Trophoblast cell (in vitro differentiated cells and primary cell): ENCODE data around the gene PRKN.

Source experiments
- DNase-seq, 2 donors: peaks; one replicate each; pipeline ENCODE4 v3.0.0-alpha.2; 2016
- H2AFZ ChIP-seq: 2 replicates; pipeline ENCODE4 v1.6.1; 2013; ENCODE audit warnings: low read length, moderate library complexity, mild to moderate bottlenecking; ENCODE audit not compliant: insufficient read depth, poor library complexity
- H2AK5ac ChIP-seq: 2 replicates; pipeline ENCODE4 v1.6.1; 2013; ENCODE audit warnings: mild to moderate bottlenecking, low read length
- H2BK120ac ChIP-seq: 2 replicates; pipeline ENCODE4 v1.6.1; 2013; ENCODE audit warnings: low read length, mild to moderate bottlenecking, moderate library complexity; ENCODE audit not compliant: insufficient read depth, poor library complexity
- H2BK12ac ChIP-seq: 2 replicates; pipeline ENCODE4 v1.6.1; 2013; ENCODE audit warnings: mild to moderate bottlenecking, low read length, moderate library complexity
- H2BK5ac ChIP-seq: 2 replicates; pipeline ENCODE4 v1.6.1; 2013; ENCODE audit warnings: low read length, low read depth, moderate library complexity, mild to moderate bottlenecking; ENCODE audit not compliant: poor library complexity
- H3K14ac ChIP-seq: 2 replicates; pipeline ENCODE4 v1.6.1; 2013; ENCODE audit warnings: mild to moderate bottlenecking, low read length
- H3K18ac ChIP-seq: 2 replicates; pipeline ENCODE4 v1.6.1; 2013; ENCODE audit warnings: mild to moderate bottlenecking, low read length
- H3K23ac ChIP-seq: 2 replicates; pipeline ENCODE4 v1.6.1; 2013; ENCODE audit warnings: low read length
- H3K27ac ChIP-seq: 2 replicates; pipeline ENCODE4 v1.5.1; 2013; ENCODE audit warnings: low read depth, mild to moderate bottlenecking, inconsistent platforms, low read length, moderate library complexity
- H3K27me3 ChIP-seq: 2 replicates; pipeline ENCODE4 v1.6.1; 2013; ENCODE audit warnings: inconsistent platforms, mild to moderate bottlenecking, low read length, moderate library complexity; ENCODE audit not compliant: insufficient read depth
- H3K36me3 ChIP-seq, 2 experiments: 1 replicate in 1 of 2; 2 replicates in 1 of 2; pipeline ENCODE4 v1.6.1; 2013; ENCODE audit warnings: low read length in 2 of 2, mild to moderate bottlenecking in 2 of 2, moderate library complexity in 1 of 2; ENCODE audit not compliant: insufficient read depth in 2 of 2, control insufficient read depth in 1 of 2
- H3K4ac ChIP-seq: 2 replicates; pipeline ENCODE4 v1.6.1; 2013; ENCODE audit warnings: low read depth, mild to moderate bottlenecking, low read length, moderate library complexity
- H3K4me1 ChIP-seq, 2 experiments: 1 replicate in 1 of 2; 2 replicates in 1 of 2; pipeline ENCODE4 v1.6.1; 2013; ENCODE audit warnings: low read length in 2 of 2, mild to moderate bottlenecking in 2 of 2, moderate library complexity in 1 of 2; ENCODE audit not compliant: insufficient read depth in 2 of 2, control insufficient read depth in 1 of 2
- H3K4me2 ChIP-seq: 2 replicates; pipeline ENCODE4 v1.6.1; 2013; ENCODE audit warnings: inconsistent platforms, mild to moderate bottlenecking, low read length, moderate library complexity
- H3K4me3 ChIP-seq: 2 replicates; pipeline ENCODE4 v1.5.1; 2013; ENCODE audit warnings: mild to moderate bottlenecking, low read depth, low read length, inconsistent platforms
- H3K79me1 ChIP-seq: one replicate; pipeline ENCODE4 v1.6.1; 2013; ENCODE audit warnings: low read length
- H3K79me2 ChIP-seq: 2 replicates; pipeline ENCODE4 v1.6.1; 2013; ENCODE audit warnings: low read length, mild to moderate bottlenecking; ENCODE audit not compliant: control insufficient read depth, insufficient read depth, poor library complexity
- H3K9ac ChIP-seq: 2 replicates; pipeline ENCODE4 v1.6.1; 2013; ENCODE audit warnings: mild to moderate bottlenecking, low read length
- H3K9me3 ChIP-seq: 2 replicates; pipeline ENCODE4 v1.6.1; 2013; ENCODE audit warnings: low read depth, mild to moderate bottlenecking, control low read depth, inconsistent platforms, low read length; ENCODE audit not compliant: insufficient read depth
- H4K12ac ChIP-seq: 2 replicates; pipeline ENCODE4 v1.6.1; 2013; ENCODE audit warnings: low read depth, mild to moderate bottlenecking, low read length, moderate library complexity
- H4K8ac ChIP-seq: 2 replicates; pipeline ENCODE4 v1.6.1; 2013; ENCODE audit warnings: low read depth, mild to moderate bottlenecking, low read length, moderate library complexity
- H4K91ac ChIP-seq: one replicate; pipeline ENCODE4 v1.6.1; 2013; ENCODE audit warnings: low read depth, mild to moderate bottlenecking, low read length, moderate library complexity
- WGBS: extraction: QIAGEN DNeasy Blood & Tissue Kit; methylation state at CpG from one replicate; pipeline ENCODE4 v1.1.7; 2013; ENCODE audit warnings: missing lambda C conversion rate; ENCODE audit not compliant: insufficient read length, insufficient coverage; ENCODE audit errors: extremely low coverage; 5-methylcytosine and 5-hydroxymethylcytosine counted together

The PRKN gene

DNA sequence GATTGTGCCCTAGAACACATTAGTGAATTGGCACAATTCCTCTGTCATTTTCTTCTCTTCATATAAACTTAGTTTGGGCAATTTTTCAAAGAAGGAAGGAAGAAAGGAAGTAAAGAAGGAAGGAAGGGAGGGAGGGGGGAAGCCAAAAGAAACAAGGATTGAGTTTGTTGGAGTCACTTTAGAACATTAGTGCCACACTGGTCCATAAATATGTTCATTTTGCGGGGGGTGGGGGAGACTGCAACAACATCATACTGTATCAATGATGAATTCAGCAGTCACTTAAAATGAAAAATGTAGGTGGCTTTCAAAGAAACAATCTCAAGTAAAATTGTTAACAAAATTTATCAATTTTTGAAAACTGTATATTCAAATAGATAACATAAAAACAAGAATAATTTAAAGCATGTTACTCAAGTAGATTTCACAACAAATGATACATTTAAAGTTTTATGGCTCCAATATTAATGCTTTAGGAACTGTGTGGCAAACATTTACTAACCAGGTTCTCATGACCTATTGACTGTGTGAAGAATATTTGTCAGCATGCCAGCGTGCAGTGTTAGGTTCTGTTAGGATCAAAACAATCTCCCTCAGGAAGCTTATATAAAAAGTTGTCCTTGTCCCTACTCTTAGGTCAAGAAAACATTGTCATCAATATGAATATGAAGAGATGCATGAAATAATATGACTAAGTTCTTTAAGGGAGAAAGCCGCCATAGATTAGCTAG, 1245.6 kb downstream of the PRKN start:
- Histone ChIP-seq H2BK5ac (no peak overlapping the region), H4K12ac (no peak overlapping the region), H3K27ac (no peak overlapping the region), H2AK5ac (no peak overlapping the region), H3K4me2 (no peak overlapping the region), H2AFZ (no peak overlapping the region), H2BK12ac (no peak overlapping the region), H3K9ac (no peak overlapping the region), H2BK120ac (no peak overlapping the region), H3K4me1 (peaks cover 2 to 4% of the 10 kb centered on the region in 2 experiments), H3K18ac (no peak overlapping the region), H3K9me3 (no peaks in the 10 kb centered on the region), H3K4me3 (no peak overlapping the region), H3K23ac (no peak overlapping the region), H3K79me1 (peaks cover 13% of the 10 kb centered on the region), H3K36me3 (no peaks in the 10 kb centered on the region), H3K14ac (no peak overlapping the region), H4K8ac (no peak overlapping the region), H4K91ac (no peak overlapping the region), H3K27me3 (no peaks in the 10 kb centered on the region), H3K4ac (no peak overlapping the region), H3K79me2 (peaks cover 4% of the 10 kb centered on the region)
- no peak for DNase-seq
- WGBS = no CpG with 5 or more reads among the region's 3 CpGs

DNA sequence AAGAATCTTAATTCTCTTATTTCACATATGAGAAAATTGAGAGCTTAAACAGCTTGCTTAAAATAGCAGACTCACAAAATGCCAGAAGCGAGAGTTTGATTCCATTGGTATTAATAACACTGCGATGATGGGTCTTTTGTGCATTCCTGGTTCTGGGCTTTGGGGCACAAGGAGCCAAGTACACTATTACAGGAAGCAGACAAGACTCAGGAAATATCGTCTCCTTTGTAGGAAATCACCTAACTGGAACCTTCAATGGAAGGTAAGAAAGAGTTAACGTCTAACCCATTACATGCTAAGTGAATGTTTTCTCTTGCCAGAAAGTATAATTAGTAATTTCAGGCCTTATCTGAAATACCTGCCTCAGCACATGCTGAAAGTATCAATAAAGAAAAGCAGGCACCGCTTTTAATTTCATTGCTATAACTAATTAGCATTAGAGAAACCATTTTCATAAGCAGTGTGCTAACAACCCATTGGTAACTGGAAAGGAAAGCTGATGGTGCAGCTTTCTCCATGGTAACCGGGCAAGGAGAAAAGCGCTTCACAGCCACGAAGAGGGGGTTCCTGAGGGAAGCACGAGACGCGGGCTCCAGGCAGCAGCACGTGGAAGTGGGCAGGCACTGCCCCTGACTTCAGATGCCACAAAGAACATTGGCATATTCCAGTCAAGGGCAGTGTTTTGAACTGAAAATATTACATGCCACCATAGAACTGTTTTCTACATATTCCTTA, 1247.0 kb downstream of the PRKN start:
- peak overlapping the region; percentile 68 for H2BK120ac ChIP-seq
- H3K4me2 ChIP-seq = no peak overlapping the region
- no peak overlapping the region for H2BK5ac ChIP-seq
- H3K27ac ChIP-seq = no peak overlapping the region
- H4K12ac ChIP-seq = no peak overlapping the region
- no peak for DNase-seq
- H3K27me3 ChIP-seq = no peaks in the 10 kb centered on the region
- no peak overlapping the region for H3K9ac ChIP-seq
- peak overlapping the region; percentile 48 for H2BK12ac ChIP-seq
- peak overlapping the region; percentile 58 for H4K91ac ChIP-seq
- peaks cover 10% of the 10 kb centered on the region for H3K79me1 ChIP-seq
- no peak overlapping the region for H3K14ac ChIP-seq
- no peaks in the 10 kb centered on the region for H3K9me3 ChIP-seq
- H3K36me3 ChIP-seq = no peaks in the 10 kb centered on the region
- H3K4me1 ChIP-seq = peaks cover 2 to 3% of the 10 kb centered on the region in 2 experiments
- H2AFZ ChIP-seq = no peak overlapping the region
- H2AK5ac ChIP-seq = no peak overlapping the region
- H3K79me2 ChIP-seq = peaks cover 2% of the 10 kb centered on the region
- no CpG with 5 or more reads among the region's 12 CpGs for WGBS
- H3K4ac ChIP-seq = peak overlapping the region; percentile 16
- no peak overlapping the region for H3K23ac ChIP-seq
- no peak overlapping the region for H3K4me3 ChIP-seq
- H4K8ac ChIP-seq = peak overlapping the region; percentile 44
- H3K18ac ChIP-seq = peak overlapping the region; percentile 22

DNA sequence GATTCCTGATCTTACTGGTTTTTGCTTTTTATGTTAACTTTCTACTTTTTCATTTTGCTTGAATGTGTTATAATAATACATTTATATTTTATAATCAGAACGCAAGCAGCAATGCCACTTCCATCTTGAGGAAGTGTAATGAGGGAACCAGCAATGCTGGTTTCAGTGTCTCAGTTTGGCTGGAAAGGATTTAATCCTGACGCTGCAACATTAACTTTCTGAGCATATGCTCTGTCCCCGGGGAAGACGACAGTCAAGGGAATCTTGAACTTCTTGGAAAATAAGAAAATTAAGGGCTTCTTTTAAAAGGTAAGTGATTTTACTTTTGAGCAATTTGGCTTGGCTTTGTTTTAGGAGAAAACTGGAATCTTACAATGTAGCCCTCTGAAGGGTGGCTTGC, 1248.2 kb downstream of the PRKN start:
- H3K36me3 ChIP-seq = no peaks in the 10 kb centered on the region
- no peaks in the 10 kb centered on the region for H3K27me3 ChIP-seq
- peaks cover 2 to 3% of the 10 kb centered on the region in 2 experiments for H3K4me1 ChIP-seq
- no CpG with 5 or more reads among the region's 4 CpGs for WGBS
- peak overlapping the region; percentile 92 for H3K14ac ChIP-seq
- no peak overlapping the region for H2BK5ac ChIP-seq
- no peak overlapping the region for H3K18ac ChIP-seq
- H2BK120ac ChIP-seq = peak overlapping the region; percentile 87
- no peak overlapping the region for H4K12ac ChIP-seq
- H3K27ac ChIP-seq = no peak overlapping the region
- no peak overlapping the region for H2AFZ ChIP-seq
- H2BK12ac ChIP-seq = peak overlapping the region; percentile 86
- no peaks in the 10 kb centered on the region for H3K9me3 ChIP-seq
- peak overlapping the region; percentile 58 for H4K8ac ChIP-seq
- H3K79me2 ChIP-seq = peaks cover 2% of the 10 kb centered on the region
- no peak overlapping the region for H3K4ac ChIP-seq
- peak overlapping the region; percentile 92 for H2AK5ac ChIP-seq
- no peak overlapping the region for H3K4me2 ChIP-seq
- no peak for DNase-seq
- H3K4me3 ChIP-seq = no peak overlapping the region
- H3K9ac ChIP-seq = no peak overlapping the region
- H3K23ac ChIP-seq = no peak overlapping the region
- peak overlapping the region; percentile 87 for H4K91ac ChIP-seq
- H3K79me1 ChIP-seq = peaks cover 10% of the 10 kb centered on the region

DNA sequence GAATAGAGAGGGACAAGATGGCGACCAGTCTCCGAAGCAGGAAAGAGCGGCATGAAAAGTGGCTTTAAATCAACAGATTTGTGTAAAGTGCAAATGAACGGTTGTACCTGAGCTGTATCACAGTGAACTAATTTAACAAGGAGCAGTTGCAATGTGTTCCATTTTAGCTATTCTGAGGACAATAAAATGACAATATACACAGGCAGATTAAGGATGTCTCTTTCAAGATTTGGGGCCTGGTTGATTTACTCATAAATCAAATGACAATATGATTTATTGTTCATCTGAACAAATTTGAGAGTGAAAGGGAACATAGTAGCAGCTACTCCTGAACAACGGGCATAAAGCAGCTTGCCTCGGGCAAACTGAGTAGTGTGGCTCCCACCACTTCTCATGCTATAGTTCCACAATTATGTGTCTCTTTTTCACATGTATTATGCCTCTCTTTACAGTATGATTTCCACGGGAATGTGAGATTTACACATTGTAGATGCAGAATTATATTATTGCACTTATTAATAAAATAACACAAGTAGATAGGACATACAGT, 1249.6 kb downstream of the PRKN start:
- Histone ChIP-seq H3K9ac (no peak overlapping the region), H3K4me2 (no peak overlapping the region), H3K14ac (no peak overlapping the region), H3K36me3 (no peaks in the 10 kb centered on the region), H3K4ac (no peak overlapping the region), H4K91ac (no peak overlapping the region), H4K8ac (no peak overlapping the region), H4K12ac (no peak overlapping the region), H3K9me3 (no peaks in the 10 kb centered on the region), H3K79me2 (peaks cover 2% of the 10 kb centered on the region), H2AFZ (no peak overlapping the region), H3K27me3 (no peaks in the 10 kb centered on the region), H3K23ac (no peak overlapping the region), H2BK120ac (no peak overlapping the region), H3K18ac (no peak overlapping the region), H2AK5ac (no peak overlapping the region), H3K27ac (no peak overlapping the region), H3K4me3 (no peak overlapping the region), H3K4me1 (peaks cover 2 to 3% of the 10 kb centered on the region in 2 experiments), H2BK5ac (no peak overlapping the region), H2BK12ac (peak overlapping the region; percentile 44), H3K79me1 (peaks cover 10% of the 10 kb centered on the region)
- WGBS = no CpG with 5 or more reads among the region's 7 CpGs
- DNase-seq = no peak
